Colonic mucosa (tissue), 4 donors: ENCODE data around the gene POLR3G. TPM values are rescaled to one million over a fixed set of nuclear protein-coding genes. Genes with fewer than 3 reads are reported as not detected.

Experiments used
- DNase-seq: peaks from one replicate; pipeline ENCODE4 v3.0.0-alpha.2; 2020
- H3K27ac ChIP-seq: fragments of 200-600 bp; one replicate; pipeline ENCODE4 v1.8.0; 2021
- H3K27me3 ChIP-seq: fragments of 200-600 bp; one replicate; pipeline ENCODE4 v1.8.0; 2021
- H3K36me3 ChIP-seq: fragments of 200-600 bp; one replicate; pipeline ENCODE4 v1.8.0; 2021
- H3K4me1 ChIP-seq: fragments of 200-600 bp; one replicate; pipeline ENCODE4 v1.8.0; 2021; ENCODE audit warnings: mild to moderate bottlenecking
- H3K4me3 ChIP-seq: fragments of 200-600 bp; one replicate; pipeline ENCODE4 v1.8.0; 2021
- H3K9ac ChIP-seq, 2 donors: one replicate each; pipeline ENCODE4 v1.7.0; 2013; ENCODE audit warnings: control low read depth in 2 of 2, low read depth in 2 of 2, low read length in 2 of 2
- H3K9me3 ChIP-seq: fragments of 200-600 bp; one replicate; pipeline ENCODE4 v1.8.0; 2021
- intact Hi-C: fragments of 100-400 bp; cut with DNase I; formaldehyde crosslinking; loops from one replicate; pipeline ENCODE4 v1.14.1; 2022
- total RNA-seq, 2 donors: library from RNA; stranded (reverse); fragmentation: NEBNext Ultra II Directional in 1 of 2; extraction: Animal tissue kit (Norgen Biotek cat#: 25700) in 1 of 2; gene quantifications; one replicate each; pipeline ENCODE4 v1.2.1, GENCODE V29; 2021
- TF ChIP-seq, protein P1 (sequence below): fragments of 200-600 bp; IDR thresholded peaks from one replicate; pipeline ENCODE4 v1.8.0; 2022; ENCODE audit warnings: antibody characterized with exemption, mild to moderate bottlenecking
- donor health status: healthy.
- donor health status: DM: no; HTN: no; CAD: no.
- donor health status: DM: no; HTN: no; CAD: no.

Gene POLR3G
- total RNA-seq, 2 donors from 2014 or later: 1.7 to 4.0 TPM

DNA sequence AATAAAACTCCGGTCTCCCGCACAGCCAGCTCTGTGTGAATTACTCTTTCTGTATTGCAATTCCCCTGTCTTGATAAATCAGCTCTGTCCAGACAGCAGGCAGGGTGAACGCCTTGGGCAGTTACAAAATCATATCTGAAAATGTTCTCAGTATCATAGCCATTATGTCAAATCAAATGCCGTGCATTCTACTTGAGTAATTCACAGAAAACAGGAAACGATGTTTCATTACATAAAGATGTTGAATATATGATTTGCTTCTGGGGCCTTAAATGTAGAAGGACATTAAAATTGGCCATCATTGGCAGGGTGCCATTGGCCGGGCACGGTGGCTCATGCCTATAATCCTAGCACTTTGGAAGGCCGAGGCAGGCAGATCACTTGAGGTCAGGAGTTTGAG lies 8.5 kb downstream of the POLR3G start:
- Histone ChIP-seq H3K27ac (no peak overlapping the region), H3K4me3 (no peak overlapping the region), H3K27me3 (no peaks in the 10 kb centered on the region), H3K4me1 (no peaks in the 10 kb centered on the region), H3K36me3 (no peaks in the 10 kb centered on the region), H3K9ac (no peak overlapping the region), H3K9me3 (no peaks in the 10 kb centered on the region)
- intact Hi-C loops: no loop called here
- TF ChIP-seq, protein P1, sequence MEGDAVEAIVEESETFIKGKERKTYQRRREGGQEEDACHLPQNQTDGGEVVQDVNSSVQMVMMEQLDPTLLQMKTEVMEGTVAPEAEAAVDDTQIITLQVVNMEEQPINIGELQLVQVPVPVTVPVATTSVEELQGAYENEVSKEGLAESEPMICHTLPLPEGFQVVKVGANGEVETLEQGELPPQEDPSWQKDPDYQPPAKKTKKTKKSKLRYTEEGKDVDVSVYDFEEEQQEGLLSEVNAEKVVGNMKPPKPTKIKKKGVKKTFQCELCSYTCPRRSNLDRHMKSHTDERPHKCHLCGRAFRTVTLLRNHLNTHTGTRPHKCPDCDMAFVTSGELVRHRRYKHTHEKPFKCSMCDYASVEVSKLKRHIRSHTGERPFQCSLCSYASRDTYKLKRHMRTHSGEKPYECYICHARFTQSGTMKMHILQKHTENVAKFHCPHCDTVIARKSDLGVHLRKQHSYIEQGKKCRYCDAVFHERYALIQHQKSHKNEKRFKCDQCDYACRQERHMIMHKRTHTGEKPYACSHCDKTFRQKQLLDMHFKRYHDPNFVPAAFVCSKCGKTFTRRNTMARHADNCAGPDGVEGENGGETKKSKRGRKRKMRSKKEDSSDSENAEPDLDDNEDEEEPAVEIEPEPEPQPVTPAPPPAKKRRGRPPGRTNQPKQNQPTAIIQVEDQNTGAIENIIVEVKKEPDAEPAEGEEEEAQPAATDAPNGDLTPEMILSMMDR: no peak
- DNase-seq: no peak

DNA sequence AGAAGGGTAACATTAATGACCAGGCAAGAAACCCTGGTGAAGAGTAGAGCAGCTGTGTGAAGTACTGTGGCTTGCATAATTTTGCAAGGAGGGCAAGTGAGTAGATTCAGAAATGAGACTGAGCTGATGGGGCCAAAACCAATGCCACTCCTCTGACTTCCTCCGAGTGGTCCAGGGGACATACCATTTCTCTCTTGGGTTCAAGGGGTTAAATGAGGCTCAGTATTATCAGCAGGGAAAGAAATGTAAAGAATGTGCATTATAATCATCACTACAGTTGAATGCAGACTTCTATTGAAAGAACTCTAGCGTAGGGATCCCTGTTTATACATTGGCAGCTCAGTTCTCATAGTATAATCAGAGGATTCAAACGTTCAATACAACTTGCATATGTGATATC lies 9.9 kb downstream of the POLR3G start:
- DNase-seq: no peak
- Histone ChIP-seq H3K9ac (no peak overlapping the region), H3K9me3 (no peaks in the 10 kb centered on the region), H3K4me1 (no peaks in the 10 kb centered on the region), H3K36me3 (no peaks in the 10 kb centered on the region), H3K27me3 (no peaks in the 10 kb centered on the region), H3K27ac (no peak overlapping the region), H3K4me3 (no peak overlapping the region)
- TF ChIP-seq, protein P1: no peak
- intact Hi-C loops: no loop called here

DNA sequence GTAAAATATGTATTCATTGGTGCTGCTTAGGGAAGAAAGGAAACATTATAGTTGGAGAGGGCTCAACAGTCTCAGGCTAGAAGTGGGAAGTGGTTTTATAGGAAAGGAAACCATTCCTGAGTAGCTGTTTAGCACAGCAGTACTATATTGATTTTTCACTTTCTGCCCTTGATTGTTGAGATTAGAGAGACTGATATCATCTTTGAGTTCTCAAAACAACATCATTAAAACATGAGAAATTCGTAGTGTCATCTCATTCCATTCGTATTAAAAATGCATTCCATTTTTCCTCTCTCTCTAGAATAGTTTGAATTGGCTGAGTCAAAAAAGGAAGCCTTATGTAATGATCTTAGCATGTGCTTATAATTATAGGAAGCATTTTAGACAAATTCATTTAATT lies 14.1 kb downstream of the POLR3G start:
- TF ChIP-seq, protein P1: no peak
- intact Hi-C loops: no loop called here
- Histone ChIP-seq H3K9ac (no peak overlapping the region), H3K4me1 (no peaks in the 10 kb centered on the region), H3K9me3 (no peaks in the 10 kb centered on the region), H3K27ac (no peak overlapping the region), H3K27me3 (no peaks in the 10 kb centered on the region), H3K4me3 (no peak overlapping the region), H3K36me3 (no peaks in the 10 kb centered on the region)
- DNase-seq: no peak

DNA sequence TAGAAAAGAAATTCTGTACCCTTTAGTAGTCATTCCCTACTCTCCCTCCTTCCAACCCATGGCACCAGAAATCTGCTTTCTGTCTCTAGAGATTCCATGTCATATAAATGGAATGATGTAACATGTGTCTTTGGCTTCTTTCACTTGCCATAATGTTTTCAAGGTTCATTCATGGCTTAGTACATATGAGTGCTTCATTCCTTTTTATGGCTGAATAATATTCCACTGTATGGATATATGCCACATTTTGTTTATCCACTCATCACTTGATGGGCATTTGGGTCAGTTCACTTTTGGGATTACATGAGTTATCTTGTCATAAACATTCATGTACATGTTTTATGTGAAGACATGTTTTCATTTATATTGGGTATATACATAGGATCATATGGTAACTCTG lies 19.4 kb downstream of the POLR3G start:
- intact Hi-C loops: no loop called here
- Histone ChIP-seq H3K9ac (no peak overlapping the region), H3K4me1 (no peaks in the 10 kb centered on the region), H3K36me3 (no peaks in the 10 kb centered on the region), H3K9me3 (no peaks in the 10 kb centered on the region), H3K27me3 (no peaks in the 10 kb centered on the region), H3K4me3 (no peak overlapping the region), H3K27ac (no peak overlapping the region)
- TF ChIP-seq, protein P1: no peak
- DNase-seq: no peak

DNA sequence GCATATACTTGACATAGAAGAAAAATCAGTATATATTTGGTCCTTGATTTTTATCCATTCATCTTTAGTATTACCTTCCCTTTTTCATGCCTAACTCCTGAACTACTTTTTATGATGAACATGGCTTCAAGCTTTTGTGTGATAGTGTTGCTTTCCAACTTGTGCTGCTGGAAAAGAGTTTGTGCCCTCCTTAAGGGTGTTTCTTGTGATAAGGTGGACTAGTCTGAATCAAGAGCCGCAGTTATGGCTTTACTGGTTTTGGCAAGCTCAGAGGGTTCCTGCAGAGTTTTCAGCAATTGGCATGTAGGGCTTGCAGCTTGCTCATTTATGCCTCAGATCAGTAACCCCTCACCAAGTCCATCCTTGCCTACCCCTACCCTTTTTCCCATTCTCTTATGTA lies 20.5 kb downstream of the POLR3G start:
- no peak overlapping the region for H3K9ac ChIP-seq
- H3K4me3 ChIP-seq: no peak overlapping the region
- no peaks in the 10 kb centered on the region for H3K27me3 ChIP-seq
- H3K27ac ChIP-seq: no peak overlapping the region
- DNase-seq: no peak
- TF ChIP-seq, protein P1: no peak
- H3K36me3 ChIP-seq: no peaks in the 10 kb centered on the region
- intact Hi-C loops: no loop called here
- no peaks in the 10 kb centered on the region for H3K4me1 ChIP-seq
- H3K9me3 ChIP-seq: no peaks in the 10 kb centered on the region

DNA sequence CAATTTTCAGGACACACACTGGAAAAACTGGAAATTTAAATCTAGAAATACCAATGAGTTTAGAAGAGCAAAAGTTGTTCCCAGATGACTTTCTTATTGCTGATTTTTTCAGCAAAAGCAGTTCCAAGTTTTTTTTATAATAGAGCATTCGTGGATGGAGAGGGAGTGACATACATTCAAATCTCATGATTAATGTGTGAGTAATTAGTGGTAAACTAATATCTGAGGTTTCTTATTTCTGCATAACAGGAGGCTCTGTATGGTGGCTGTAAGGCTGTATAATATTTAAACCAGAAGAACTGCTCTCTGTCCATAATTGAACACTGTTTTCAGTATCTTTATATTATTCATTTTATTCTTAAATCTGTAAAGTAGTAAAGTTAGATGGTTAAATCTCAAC lies 28.9 kb downstream of the POLR3G start:
- Histone ChIP-seq H3K4me3 (no peak overlapping the region), H3K4me1 (no peaks in the 10 kb centered on the region), H3K9ac (no peak overlapping the region), H3K9me3 (no peaks in the 10 kb centered on the region), H3K27me3 (no peaks in the 10 kb centered on the region), H3K36me3 (no peaks in the 10 kb centered on the region), H3K27ac (no peak overlapping the region)
- DNase-seq: no peak
- intact Hi-C loops: no loop called here
- TF ChIP-seq, protein P1: no peak
